Brain microvascular endothelial cell (primary cell): ENCODE results near the gene ZBTB12.

Experiments used
- DNase-seq: peaks from one replicate; pipeline ENCODE4 v3.0.0-alpha.2; 2020
- H3K27ac ChIP-seq: fragments of 250-450 bp; sonication (Bioruptor Pico); 2 replicates; pipeline ENCODE4 v1.5.1; 2020; ENCODE audit warnings: mild to moderate bottlenecking, moderate library complexity
- H3K27me3 ChIP-seq: fragments of 250-450 bp; sonication (Bioruptor Pico); replicated peaks from 2 replicates; pipeline ENCODE4 v1.5.1; 2020; ENCODE audit warnings: mild to moderate bottlenecking
- H3K36me3 ChIP-seq: fragments of 250-450 bp; sonication (Bioruptor Pico); replicated peaks from 2 replicates; pipeline ENCODE4 v1.5.1; 2020; ENCODE audit warnings: mild to moderate bottlenecking
- H3K4me3 ChIP-seq: 2 replicates; pipeline ENCODE4 v1.5.1; 2011; ENCODE audit warnings: low read depth, mild to moderate bottlenecking, control low read depth, low read length, moderate library complexity
- CTCF ChIP-seq: IDR thresholded peaks from 2 replicates; pipeline ENCODE4 v1.5.1; 2011; ENCODE audit warnings: low read depth, mild to moderate bottlenecking, moderate library complexity, low read length, control low read depth, inconsistent platforms; ENCODE audit errors: missing control alignments
- in situ Hi-C: cut with HindIII; loops from 2 replicates; pipeline ENCODE4 v1.10.0; 2017; ENCODE audit warnings: low sequenced_read_pairs, low pct_ligation_motif_present

Gene ZBTB12

GRCh38 chr6:31882344-31882743 is 19.5 kb downstream of the ZBTB12 start:
- TF ChIP-seq CTCF, result no peak
- H3K27me3 ChIP-seq, result no peaks in the 10 kb centered on the region
- in situ Hi-C loops, result no loop called here
- no peak overlapping the region for H3K27ac ChIP-seq
- DNase-seq, result no peak
- peaks cover 59% of the 10 kb centered on the region for H3K36me3 ChIP-seq
- H3K4me3 ChIP-seq, result no peak overlapping the region

DNA sequence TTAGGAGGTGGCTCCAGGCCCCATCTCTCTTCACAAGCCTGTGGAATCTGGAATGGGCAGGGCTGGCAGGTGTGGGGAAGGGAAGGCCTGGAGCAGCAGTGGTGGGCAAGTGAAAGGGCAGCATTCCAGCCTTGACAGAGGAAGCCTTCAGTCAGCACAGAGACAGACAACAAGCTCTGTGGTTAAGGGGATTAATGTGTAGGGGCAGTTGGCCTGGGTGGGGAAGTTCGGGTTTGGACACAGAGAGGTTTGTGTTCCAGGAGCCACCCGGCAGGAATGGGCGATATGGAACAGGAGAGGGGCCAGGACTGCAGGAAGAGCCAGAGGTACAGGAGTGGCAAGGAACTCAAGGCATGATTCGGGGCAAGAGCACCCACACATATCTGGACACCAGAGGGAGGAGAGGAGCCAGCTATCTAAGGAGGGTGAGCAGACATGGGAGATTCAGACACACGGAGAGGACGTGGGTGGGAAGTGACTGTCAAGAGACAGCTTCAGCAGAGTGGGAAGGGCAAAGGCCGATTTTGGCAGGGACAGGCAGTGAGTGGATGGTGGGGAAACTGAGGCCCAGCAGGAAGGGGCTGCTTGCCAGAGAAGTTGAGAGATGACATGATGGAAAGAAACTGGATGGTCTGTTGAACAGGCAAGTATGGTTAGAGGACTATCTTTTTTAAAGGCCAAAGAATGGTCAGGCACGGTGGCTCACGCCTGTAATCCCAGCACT is 20.6 kb downstream of the ZBTB12 start:
- Histone ChIP-seq H3K4me3 (no peak overlapping the region), H3K27me3 (no peaks in the 10 kb centered on the region), H3K27ac (no peak overlapping the region), H3K36me3 (peaks cover 48% of the 10 kb centered on the region)
- no peak for TF ChIP-seq CTCF
- in situ Hi-C loops, result no loop called here
- DNase-seq, result no peak

DNA sequence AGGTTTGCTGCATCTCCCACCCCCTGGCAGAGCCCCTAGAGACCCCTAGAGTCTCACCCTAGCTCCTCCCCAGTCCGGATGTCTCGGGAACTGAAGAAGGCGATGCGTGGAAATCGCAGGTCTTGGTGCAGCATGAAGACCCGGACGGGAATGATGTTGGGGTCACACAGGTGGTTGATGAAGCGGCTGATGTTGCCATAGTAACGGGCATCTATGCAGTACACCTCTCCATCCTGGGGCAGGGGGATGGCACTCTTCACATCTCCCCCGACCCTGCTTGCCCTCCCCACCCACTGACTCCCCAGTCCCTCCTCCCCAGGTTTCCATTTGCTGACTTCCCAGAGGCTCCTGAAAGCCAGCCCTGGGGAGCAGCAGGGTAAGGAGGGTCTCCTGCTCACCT is 21.3 kb downstream of the ZBTB12 start:
- no peak for DNase-seq
- Histone ChIP-seq H3K4me3 (no peak overlapping the region), H3K36me3 (peaks cover 45% of the 10 kb centered on the region), H3K27ac (no peak overlapping the region), H3K27me3 (no peaks in the 10 kb centered on the region)
- in situ Hi-C loops, result no loop called here
- TF ChIP-seq CTCF, result no peak

GRCh38 chr6:31879901-31880300 is 22.0 kb downstream of the ZBTB12 start:
- Histone ChIP-seq H3K36me3 (peaks cover 42% of the 10 kb centered on the region), H3K4me3 (no peak overlapping the region), H3K27me3 (no peaks in the 10 kb centered on the region), H3K27ac (no peak overlapping the region)
- no peak for TF ChIP-seq CTCF
- in situ Hi-C loops, result no loop called here
- DNase-seq, result no peak

DNA sequence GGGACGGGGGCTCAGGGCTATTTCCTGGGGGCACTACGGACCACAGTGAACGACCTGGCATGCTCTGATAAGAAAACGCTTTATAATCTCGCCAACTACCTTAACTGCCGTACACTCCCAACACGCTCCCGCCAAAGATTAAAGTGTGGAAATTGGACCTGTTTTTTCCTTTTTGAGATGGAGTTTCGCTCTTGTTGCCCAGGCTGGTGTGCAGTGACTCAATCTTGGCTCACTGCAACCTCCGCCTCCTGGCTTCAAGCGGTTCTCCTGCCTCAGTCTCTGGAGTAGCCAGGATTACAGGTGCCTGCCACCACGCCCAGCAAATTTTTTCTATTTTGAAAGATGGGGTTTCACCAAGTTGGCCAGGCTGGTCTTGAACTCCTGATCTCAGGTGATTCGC is 22.7 kb downstream of the ZBTB12 start:
- Histone ChIP-seq H3K27ac (no peak overlapping the region), H3K36me3 (peaks cover 38% of the 10 kb centered on the region), H3K27me3 (no peaks in the 10 kb centered on the region), H3K4me3 (no peak overlapping the region)
- TF ChIP-seq CTCF, result no peak
- no peak for DNase-seq
- in situ Hi-C loops, result no loop called here

- H3K36me3 ChIP-seq, result peaks cover 37% of the 10 kb centered on the region
- in situ Hi-C loops, result no loop called here
- H3K27ac ChIP-seq, result no peak within 1 kb of the TSS
- TF ChIP-seq CTCF, result no peak
- DNase-seq, result no peak
- H3K4me3 ChIP-seq, result no peak within 1 kb of the TSS
- no peaks in the 10 kb centered on the region for H3K27me3 ChIP-seq
These were observed 23.2 kb downstream of the ZBTB12 start, which contains the start of gene SLC44A4 for GRCh38 chr6:31878726-31879125. Gene SLC44A4 (minus strand): TSS chr6:31878997. CDS start chr6:31878980, 17 bp downstream.
